SU-DHL-6 (cell line): ENCODE measurements around the gene SH3BP2.

Source experiments
- H2AFZ ChIP-seq: fragments of 200-600 bp; sonication (generic); 2 replicates; pipeline ENCODE4 v1.6.1; 2014; ENCODE audit warnings: low read depth, mild to moderate bottlenecking, moderate library complexity, mixed read lengths, antibody characterized with exemption, low read length; ENCODE audit not compliant: severe bottlenecking
- H3F3A ChIP-seq: fragments of 200-600 bp; shearing (Covaris generic); 2 replicates; pipeline ENCODE4 v1.6.0; 2016; ENCODE audit warnings: antibody characterized with exemption, mild to moderate bottlenecking; ENCODE audit not compliant: insufficient read depth
- H3K27ac ChIP-seq: fragments of 200-600 bp; sonication (generic); 2 replicates; pipeline ENCODE4 v1.5.1; 2016; ENCODE audit warnings: low read depth, mild to moderate bottlenecking, low read length, moderate library complexity, mixed read lengths
- H3K27me3 ChIP-seq: fragments of 200-600 bp; sonication (generic), shearing (Covaris generic); 2 replicates; pipeline ENCODE4 v1.6.0; 2014; ENCODE audit warnings: mild to moderate bottlenecking, low read length
- H3K36me3 ChIP-seq: fragments of 200-600 bp; sonication (generic); 2 replicates; pipeline ENCODE4 v1.6.1; 2014; ENCODE audit warnings: mild to moderate bottlenecking, low read length, mixed read lengths
- H3K4me2 ChIP-seq: fragments of 300-600, 200-600 bp; shearing (Covaris generic), sonication (generic); 2 replicates; pipeline ENCODE4 v1.6.0; 2014; ENCODE audit warnings: low read length, low read depth, mild to moderate bottlenecking; ENCODE audit not compliant: poor library complexity, severe bottlenecking
- H3K4me3 ChIP-seq: fragments of 200-600 bp; sonication (generic); 2 replicates; pipeline ENCODE4 v1.5.1; 2014; ENCODE audit warnings: antibody characterized with exemption, low read length, mild to moderate bottlenecking, mixed read lengths; ENCODE audit not compliant: insufficient read depth, poor library complexity, severe bottlenecking
- H3K79me2 ChIP-seq: fragments of 200-600 bp; sonication (generic); 2 replicates; pipeline ENCODE4 v1.6.1; 2014; ENCODE audit warnings: mild to moderate bottlenecking, low read length, moderate library complexity; ENCODE audit not compliant: insufficient read depth
- H3K9ac ChIP-seq: fragments of 200-600 bp; sonication (generic); 2 replicates; pipeline ENCODE4 v1.7.0; 2014; ENCODE audit warnings: mild to moderate bottlenecking, low read length
- H3K9me2 ChIP-seq: fragments of 200-600 bp; sonication (generic); replicated peaks from 2 replicates; pipeline ENCODE4 v1.6.1; 2014; ENCODE audit warnings: low read length; ENCODE audit not compliant: insufficient read depth
- H3K9me3 ChIP-seq: fragments of 200-600 bp; sonication (generic); 2 replicates; pipeline ENCODE4 v1.6.1; 2014; ENCODE audit warnings: low read length, mixed read lengths; ENCODE audit not compliant: insufficient read depth
- H4K20me1 ChIP-seq: fragments of 200-600 bp; sonication (generic); 2 replicates; pipeline ENCODE4 v1.6.1; 2014; ENCODE audit warnings: low read depth, mild to moderate bottlenecking, antibody characterized with exemption, low read length, moderate library complexity, mixed read lengths
- CTCF ChIP-seq: fragments of 200-600 bp; sonication (generic); IDR thresholded peaks from one replicate; pipeline ENCODE4 v1.5.1; 2017; ENCODE audit warnings: antibody characterized with exemption, mild to moderate bottlenecking, low read length, moderate library complexity; ENCODE audit not compliant: insufficient read depth, poor library complexity, severe bottlenecking
- EZH2phosphoT487 ChIP-seq: fragments of 200-600 bp; sonication (generic), shearing (Covaris generic); conservative IDR thresholded peaks from 2 replicates; pipeline ENCODE4 v1.6.1; 2018; ENCODE audit warnings: mild to moderate bottlenecking, antibody characterized with exemption, low read length, moderate library complexity, mixed read lengths

SH3BP2 gene

GRCh38 chr4:2819244-2820215 lies 26.6 kb downstream of the SH3BP2 start:
- Histone ChIP-seq H2AFZ (no peak overlapping the region), H3K27me3 (no peaks in the 10 kb centered on the region), H3K36me3 (no peaks in the 10 kb centered on the region), H3K27ac (no peak overlapping the region), H3K4me3 (no peak overlapping the region), H3K79me2 (no peaks in the 10 kb centered on the region), H4K20me1 (no peaks in the 10 kb centered on the region), H3F3A (no peaks in the 10 kb centered on the region), H3K9ac (no peak overlapping the region), H3K4me2 (no peak overlapping the region), H3K9me3 (no peaks in the 10 kb centered on the region), H3K9me2 (no peaks in the 10 kb centered on the region)
- TF ChIP-seq CTCF (no peak), EZH2phosphoT487 (no peak)

- H3K4me2 ChIP-seq, result no peak overlapping the region
- H3K9me3 ChIP-seq, result no peaks in the 10 kb centered on the region
- no peak overlapping the region for H3K4me3 ChIP-seq
- H2AFZ ChIP-seq, result no peak overlapping the region
- no peaks in the 10 kb centered on the region for H3K36me3 ChIP-seq
- no peaks in the 10 kb centered on the region for H3K27me3 ChIP-seq
- TF ChIP-seq EZH2phosphoT487 (no peak), CTCF (no peak)
- no peak overlapping the region for H3K9ac ChIP-seq
- no peak overlapping the region for H3K27ac ChIP-seq
- H3K79me2 ChIP-seq, result no peaks in the 10 kb centered on the region
- H3F3A ChIP-seq, result no peaks in the 10 kb centered on the region
- H3K9me2 ChIP-seq, result no peaks in the 10 kb centered on the region
- H4K20me1 ChIP-seq, result no peaks in the 10 kb centered on the region
These were observed 27.5 kb downstream of the SH3BP2 start for GRCh38 chr4:2820216-2820982.

- no peaks in the 10 kb centered on the region for H4K20me1 ChIP-seq
- no peaks in the 10 kb centered on the region for H3F3A ChIP-seq
- H3K4me2 ChIP-seq, result no peak overlapping the region
- no peak overlapping the region for H2AFZ ChIP-seq
- no peaks in the 10 kb centered on the region for H3K9me2 ChIP-seq
- TF ChIP-seq EZH2phosphoT487, result no peak
- no peak for TF ChIP-seq CTCF
- H3K79me2 ChIP-seq, result no peaks in the 10 kb centered on the region
- no peak overlapping the region for H3K9ac ChIP-seq
- no peak overlapping the region for H3K27ac ChIP-seq
- H3K27me3 ChIP-seq, result no peaks in the 10 kb centered on the region
- H3K9me3 ChIP-seq, result no peaks in the 10 kb centered on the region
- no peaks in the 10 kb centered on the region for H3K36me3 ChIP-seq
- no peak overlapping the region for H3K4me3 ChIP-seq
These were observed 29.8 kb downstream of the SH3BP2 start for GRCh38 chr4:2822461-2823300.
